Kidney glomerular epithelial cell (primary cell): Measurements from ENCODE around the gene TLL1.

Experiments
- DNase-seq: peaks from one replicate; lab custom pipeline; 2025; lab: John Stamatoyannopoulos, UW

TLL1 gene

GRCh38 chr4:165894159-165894558 lies 21.1 kb downstream of the TLL1 start:
- no peak for DNase-seq

DNA sequence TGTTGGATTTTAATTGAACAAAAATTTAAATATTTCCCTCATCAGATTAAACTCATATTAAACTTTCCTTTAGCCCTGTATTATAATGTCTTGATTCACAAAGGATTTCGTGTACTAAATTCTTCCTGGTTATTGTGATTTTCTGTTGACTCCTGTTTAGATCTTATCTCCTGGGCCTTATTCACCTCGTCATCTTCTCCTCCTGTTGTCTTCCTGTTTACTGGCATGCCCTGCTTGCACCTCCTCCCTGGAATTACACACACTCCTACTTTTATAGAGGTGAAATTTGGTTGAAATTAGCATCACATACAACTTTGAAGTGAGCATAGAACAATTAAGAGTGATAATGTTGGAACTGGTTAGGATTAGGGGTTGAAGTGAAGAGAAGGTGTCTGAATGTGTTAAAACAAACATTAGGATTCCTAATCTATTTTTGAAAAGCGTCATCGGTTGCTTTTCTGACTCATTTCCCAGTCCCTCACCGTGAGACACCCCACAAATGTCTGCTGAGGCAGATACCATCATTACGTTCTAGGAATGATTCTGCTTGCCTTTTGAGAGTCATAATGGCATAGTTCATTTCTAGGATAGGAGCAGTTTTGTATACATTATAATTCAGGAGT lies 32.5 kb downstream of the TLL1 start:
- no peak for DNase-seq

GRCh38 chr4:165906272-165906671 lies 33.2 kb downstream of the TLL1 start:
- DNase-seq: no peak

DNA sequence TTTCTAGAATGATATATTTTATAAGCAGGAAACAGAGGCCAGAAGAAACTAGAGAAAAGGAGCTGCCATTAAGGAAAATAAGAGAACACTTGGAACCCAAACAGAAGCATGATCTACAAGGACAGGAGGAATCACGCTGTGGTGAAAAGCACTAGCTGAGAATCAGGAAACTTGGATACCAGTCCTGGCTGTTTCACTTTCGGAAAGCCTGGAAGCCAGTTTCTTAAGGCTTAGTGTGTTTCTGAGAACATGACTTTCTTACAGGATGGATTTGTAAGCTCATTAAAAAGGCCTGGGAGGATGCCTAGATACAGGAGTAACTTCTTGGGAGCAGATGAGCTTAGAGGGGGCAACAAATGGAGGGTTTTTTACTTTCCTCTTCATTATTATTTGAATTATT lies 36.9 kb downstream of the TLL1 start:
- no peak for DNase-seq

GRCh38 chr4:165915215-165915614 lies 42.2 kb downstream of the TLL1 start:
- DNase-seq: no peak

- no peak for DNase-seq
Observed at GRCh38 chr4:165921546-165921945, 48.5 kb downstream of the TLL1 start.

GRCh38 chr4:165922747-165923146 lies 49.7 kb downstream of the TLL1 start:
- DNase-seq: no peak

DNA sequence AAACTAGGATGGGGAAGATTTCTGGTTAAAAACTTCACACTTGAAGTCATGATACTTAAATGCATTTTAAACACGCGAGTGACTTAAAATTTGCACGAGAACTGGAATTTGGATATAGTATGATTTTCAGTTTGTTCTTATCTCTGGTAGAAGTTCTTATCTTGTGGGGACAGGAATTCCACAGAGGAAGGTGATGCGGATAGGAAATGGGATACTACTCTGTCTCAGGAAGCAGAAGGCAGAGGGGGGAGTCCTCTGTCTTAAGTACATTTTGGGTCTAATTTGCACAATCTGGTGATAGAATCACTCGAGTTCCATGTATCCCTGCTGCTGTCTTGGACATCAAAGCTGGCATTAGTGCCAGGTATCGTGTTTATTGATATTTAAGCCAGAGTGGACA lies 53.3 kb downstream of the TLL1 start:
- no peak for DNase-seq

- DNase-seq: no peak
Observed at GRCh38 chr4:165927366-165927765, 54.3 kb downstream of the TLL1 start.

GRCh38 chr4:165927815-165928214 lies 54.8 kb downstream of the TLL1 start:
- no peak for DNase-seq

- DNase-seq: no peak
Observed at GRCh38 chr4:165928601-165929000, 55.6 kb downstream of the TLL1 start.

DNA sequence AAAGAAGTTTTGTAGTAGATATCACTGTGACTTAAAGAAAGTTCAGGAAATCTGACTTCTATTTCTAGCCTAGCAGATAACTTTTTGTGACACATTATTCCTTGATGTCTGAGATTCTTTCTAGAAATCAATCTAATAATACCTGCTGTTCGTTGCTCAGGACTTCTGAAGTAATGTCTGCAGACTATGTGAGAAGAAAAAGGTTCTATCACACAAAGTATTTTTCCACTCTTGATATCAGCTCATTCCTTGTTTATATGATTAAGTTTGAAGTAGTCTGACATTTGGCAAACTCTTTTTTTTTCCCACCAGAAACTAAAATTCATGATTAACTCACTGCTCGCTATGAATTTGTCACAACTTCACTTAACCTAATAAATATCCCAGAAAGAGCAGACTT lies 56.6 kb downstream of the TLL1 start:
- DNase-seq: no peak

- no peak for DNase-seq
Observed at GRCh38 chr4:165931741-165932140, 58.7 kb downstream of the TLL1 start.

- DNase-seq: no peak
Observed at GRCh38 chr4:165944900-165945299, 71.9 kb downstream of the TLL1 start.

DNA sequence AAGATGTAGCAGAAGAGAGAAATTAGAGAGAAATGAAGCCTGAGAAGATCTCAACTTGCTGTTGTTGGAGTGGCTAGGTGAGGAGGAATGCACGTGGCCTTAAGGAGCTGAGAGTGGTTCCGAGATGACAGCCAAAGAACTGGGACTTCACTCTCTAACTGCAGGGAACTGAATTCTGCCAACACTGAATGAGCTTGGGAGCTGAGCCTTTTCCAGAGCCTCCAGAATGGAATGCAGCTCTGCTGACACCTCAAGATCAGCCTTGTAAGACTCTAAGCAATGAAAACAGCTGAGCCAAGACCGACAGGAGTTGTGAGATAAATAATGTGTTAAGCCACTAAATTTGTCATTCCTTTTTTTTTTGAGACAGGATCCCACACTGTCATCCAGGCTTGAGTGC lies 73.0 kb downstream of the TLL1 start:
- no peak for DNase-seq

- no peak for DNase-seq
Observed at GRCh38 chr4:165947019-165947418, 74.0 kb downstream of the TLL1 start.

DNA sequence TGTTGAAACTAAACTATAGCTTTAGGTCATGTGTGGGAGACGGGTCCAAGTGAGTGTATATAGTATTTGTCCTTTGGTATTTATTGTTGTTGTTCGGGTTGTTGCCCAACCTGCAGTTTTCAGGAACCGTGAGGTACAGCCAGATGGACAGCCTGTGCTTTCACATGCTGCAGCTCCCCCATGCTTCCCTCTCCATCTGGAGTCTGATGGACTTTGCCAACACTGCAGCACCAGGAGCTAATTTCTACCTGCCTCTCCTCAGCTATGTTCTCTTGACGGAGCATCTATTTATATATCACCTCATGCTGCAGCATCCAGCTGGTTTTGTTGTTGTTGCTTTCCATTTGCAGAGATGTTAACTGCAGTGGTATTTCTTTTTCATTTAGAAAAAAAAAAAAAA lies 80.1 kb downstream of the TLL1 start:
- DNase-seq: no peak

DNA sequence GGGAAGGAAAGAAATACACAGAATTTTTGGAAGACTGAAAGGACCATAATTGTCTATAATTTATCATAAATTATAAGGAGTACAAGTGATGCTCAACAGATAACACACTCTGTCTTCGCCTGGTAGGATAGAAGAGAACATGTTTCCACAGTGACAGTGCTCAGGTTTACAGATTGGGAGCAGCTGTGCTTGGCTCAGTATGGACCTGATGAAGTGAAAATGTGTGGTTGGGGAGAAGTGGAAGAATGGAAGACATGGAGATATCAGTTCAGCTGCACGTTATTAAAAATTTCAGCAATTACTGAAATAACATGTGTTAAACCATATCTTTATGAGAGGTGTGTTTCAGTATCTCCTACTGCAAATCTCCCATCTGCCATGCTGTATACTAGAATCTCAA lies 90.6 kb downstream of the TLL1 start:
- no peak for DNase-seq

DNA sequence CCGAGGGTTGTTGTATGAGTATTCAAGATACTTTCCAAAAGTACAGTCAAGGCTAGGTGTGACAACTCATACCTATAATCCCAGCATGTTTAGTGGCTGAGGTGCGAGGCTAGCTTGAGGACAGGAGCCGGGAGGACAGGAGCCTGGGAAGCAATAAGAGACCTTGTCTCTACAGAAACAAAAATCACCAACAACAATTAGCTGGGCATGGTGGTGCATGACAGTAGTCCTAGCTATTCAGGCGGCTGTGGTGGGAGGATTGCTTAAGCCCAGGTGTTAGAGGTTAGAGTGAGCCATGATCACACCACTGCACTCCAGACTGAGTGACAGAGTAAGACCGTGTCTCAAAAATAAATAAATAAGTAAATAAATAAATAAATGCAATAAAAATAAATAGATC lies 91.6 kb downstream of the TLL1 start:
- no peak for DNase-seq

- no peak for DNase-seq
Observed at GRCh38 chr4:165965503-165965902, 92.5 kb downstream of the TLL1 start.

DNA sequence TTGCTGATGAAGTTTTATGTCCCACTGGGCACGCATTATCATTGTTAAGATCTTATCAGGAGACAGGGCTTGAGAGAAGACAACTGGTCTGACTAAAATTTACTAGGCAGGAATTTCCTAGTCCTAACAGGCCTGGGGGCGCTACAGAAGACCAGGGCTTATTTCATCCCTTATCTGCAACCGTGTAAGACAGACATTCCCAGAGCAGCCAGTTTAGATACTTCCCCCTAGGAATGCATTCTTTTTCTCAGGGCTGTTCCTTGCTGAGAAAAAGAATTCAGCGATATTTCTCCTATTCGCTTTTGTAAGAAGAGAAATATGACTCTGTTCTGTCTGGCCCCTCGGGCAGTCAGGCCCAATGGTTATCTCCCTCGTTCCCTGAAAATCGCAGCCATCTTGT lies 93.8 kb downstream of the TLL1 start:
- no peak for DNase-seq

DNA sequence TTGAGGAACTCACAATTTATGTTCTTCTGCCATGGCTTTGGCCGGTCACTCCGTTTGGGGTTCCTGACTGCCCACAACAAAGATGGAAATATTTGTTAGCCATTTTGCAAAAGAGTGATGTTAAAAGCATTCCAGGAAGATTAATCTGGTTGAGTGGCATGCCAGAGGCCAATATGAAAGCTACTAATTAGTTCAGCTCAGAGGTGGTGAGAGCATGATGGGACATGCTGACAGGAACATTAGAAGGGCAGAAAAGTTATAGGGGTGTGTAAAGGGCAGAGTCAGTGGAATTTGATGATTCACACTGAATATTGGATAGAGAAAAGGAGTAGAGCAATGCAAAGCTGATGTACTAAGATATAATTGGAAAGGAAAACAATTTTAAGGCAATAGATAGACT lies 94.4 kb downstream of the TLL1 start:
- DNase-seq: no peak

DNA sequence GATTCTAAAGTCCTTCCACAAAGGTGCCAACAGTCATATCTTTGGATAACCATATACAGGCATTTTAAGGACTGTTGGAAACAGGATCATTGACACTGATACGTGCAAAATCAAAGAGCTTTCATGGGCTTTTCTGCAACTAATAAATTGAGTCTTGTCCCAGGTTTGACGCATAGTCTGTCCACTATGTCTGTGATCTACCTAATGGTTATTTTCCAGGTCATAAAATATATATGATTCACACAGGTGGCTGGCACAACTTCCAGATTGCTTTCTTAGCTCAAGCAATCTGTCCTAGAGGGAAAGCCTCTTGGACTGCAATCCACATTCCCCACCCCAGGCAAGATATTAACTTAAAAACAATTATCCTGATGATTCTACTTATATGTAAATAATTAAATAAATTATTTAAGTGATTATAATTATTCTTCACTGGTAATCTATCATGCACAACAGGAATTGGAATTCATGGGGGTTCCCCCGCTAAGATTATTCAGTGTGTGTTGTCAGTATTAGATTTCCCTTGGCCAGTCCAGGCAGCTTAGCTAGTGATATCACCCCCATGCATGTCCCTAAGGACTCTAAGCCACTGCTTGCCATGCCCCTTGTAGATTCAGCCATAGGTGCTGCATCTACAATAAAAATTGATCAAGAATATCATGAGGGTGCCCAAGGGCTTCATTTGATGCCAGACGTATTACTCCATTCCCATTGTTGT lies 97.8 kb downstream of the TLL1 start:
- DNase-seq: no peak

- DNase-seq: no peak
Observed at GRCh38 chr4:165971446-165971845, 98.4 kb downstream of the TLL1 start.
